CD4-positive, alpha-beta T cell (primary cell): ENCODE data around the gene FKBP7. TPM values are rescaled to one million over a fixed set of nuclear protein-coding genes. Genes with fewer than 3 reads are reported as not detected.

ENCODE experiments used
- ATAC-seq: fragments of 200-7000 bp; cut with Tn5 transposase; one replicate; pipeline ENCODE4 v1.10.0; 2022; ENCODE audit warnings: mild to moderate bottlenecking; ENCODE audit not compliant: poor library complexity
- CTCF ChIA-PET: fragments of 350-600 bp; sonication (Branson Sonifier 250); formaldehyde crosslinking; loops from one replicate; lab custom pipeline; 2021; ENCODE audit warnings: antibody characterized with exemption, inconsistent platforms; lab: Charles Lee
- POLR2A ChIA-PET: fragments of 350-600 bp; sonication (Branson Sonifier 250); formaldehyde crosslinking; loops from one replicate; lab custom pipeline; 2021; ENCODE audit warnings: antibody characterized with exemption, inconsistent platforms; lab: Charles Lee
- DNase-seq, 14 experiments: peaks; one replicate each; pipeline ENCODE4 v3.0.0-alpha.2; 2013 to 2020; ENCODE audit warnings: mixed read lengths in 2 of 14
- H3K27ac ChIP-seq, 2 donors: one replicate each; pipeline versions ENCODE4 v1.5.1 to v1.7.0; 2013; ENCODE audit warnings: low read length in 2 of 2, low read depth in 1 of 2, mild to moderate bottlenecking in 1 of 2
- H3K27me3 ChIP-seq, 2 experiments: 1 replicate in 1 of 2; 2 replicates in 1 of 2; pipeline versions ENCODE4 v1.6.1 to v1.7.0; 2013; ENCODE audit warnings: low read length in 2 of 2, control low read depth in 1 of 2, mild to moderate bottlenecking in 1 of 2, moderate library complexity in 1 of 2; ENCODE audit not compliant: insufficient read depth in 2 of 2, control insufficient read depth in 1 of 2
- H3K36me3 ChIP-seq: one replicate; pipeline ENCODE4 v1.6.1; 2013; ENCODE audit warnings: low read length, control low read depth; ENCODE audit not compliant: insufficient read depth
- H3K4me1 ChIP-seq: one replicate; pipeline ENCODE4 v1.6.1; 2013; ENCODE audit warnings: low read length, control low read depth; ENCODE audit not compliant: insufficient read depth
- H3K4me3 ChIP-seq: one replicate; pipeline ENCODE4 v1.5.1; 2013; ENCODE audit warnings: mild to moderate bottlenecking, low read length, moderate library complexity
- H3K9me3 ChIP-seq, 2 experiments: 1 replicate in 1 of 2; 2 replicates in 1 of 2; pipeline versions ENCODE4 v1.6.1 to v1.7.0; 2013; ENCODE audit warnings: low read length in 2 of 2, mild to moderate bottlenecking in 2 of 2, control low read depth in 1 of 2, moderate library complexity in 1 of 2; ENCODE audit not compliant: control insufficient read depth in 1 of 2, insufficient read depth in 1 of 2
- H3K27ac Mint-ChIP-seq: one replicate; pipeline ENCODE4 v1.8.0; 2020; ENCODE audit warnings: mixed read lengths
- H3K27me3 Mint-ChIP-seq: one replicate; pipeline ENCODE4 v1.8.0; 2021; ENCODE audit warnings: mixed read lengths
- H3K36me3 Mint-ChIP-seq: one replicate; pipeline ENCODE4 v1.8.0; 2021; ENCODE audit warnings: low read depth, mixed read lengths
- H3K4me1 Mint-ChIP-seq: one replicate; pipeline ENCODE4 v1.8.0; 2021; ENCODE audit warnings: low read depth, mixed read lengths
- H3K4me3 Mint-ChIP-seq: one replicate; pipeline ENCODE4 v1.8.0; 2020; ENCODE audit warnings: mild to moderate bottlenecking, mixed read lengths
- H3K9me3 Mint-ChIP-seq: one replicate; pipeline ENCODE4 v1.8.0; 2020; ENCODE audit warnings: mixed read lengths
- intact Hi-C, 2 experiments: fragments of 100-400 bp; cut with DNase I in 1 of 2; cut with micrococcal nuclease in 1 of 2; formaldehyde crosslinking; loops; one replicate each; pipeline versions ENCODE4 v1.15.1 to v1.9.0; 2023 to 2025; cut with DNase I, micrococcal nuclease
- total RNA-seq, 174 experiments: library from RNA in 2 of 174; stranded (reverse) in 2 of 174; gene quantifications; one replicate each; pipeline ENCODE4 v1.2.3 and lab custom pipeline; 2021 to 2026
- TF ChIP-seq, protein P1 (sequence below): fragments of 200-600 bp; IDR thresholded peaks from one replicate; pipeline ENCODE4 v1.8.0; 2022; ENCODE audit warnings: antibody characterized with exemption, mild to moderate bottlenecking

The FKBP7 gene
- total RNA-seq, 2 experiments from 2014 or later: 0.25 to 0.55 TPM

DNA sequence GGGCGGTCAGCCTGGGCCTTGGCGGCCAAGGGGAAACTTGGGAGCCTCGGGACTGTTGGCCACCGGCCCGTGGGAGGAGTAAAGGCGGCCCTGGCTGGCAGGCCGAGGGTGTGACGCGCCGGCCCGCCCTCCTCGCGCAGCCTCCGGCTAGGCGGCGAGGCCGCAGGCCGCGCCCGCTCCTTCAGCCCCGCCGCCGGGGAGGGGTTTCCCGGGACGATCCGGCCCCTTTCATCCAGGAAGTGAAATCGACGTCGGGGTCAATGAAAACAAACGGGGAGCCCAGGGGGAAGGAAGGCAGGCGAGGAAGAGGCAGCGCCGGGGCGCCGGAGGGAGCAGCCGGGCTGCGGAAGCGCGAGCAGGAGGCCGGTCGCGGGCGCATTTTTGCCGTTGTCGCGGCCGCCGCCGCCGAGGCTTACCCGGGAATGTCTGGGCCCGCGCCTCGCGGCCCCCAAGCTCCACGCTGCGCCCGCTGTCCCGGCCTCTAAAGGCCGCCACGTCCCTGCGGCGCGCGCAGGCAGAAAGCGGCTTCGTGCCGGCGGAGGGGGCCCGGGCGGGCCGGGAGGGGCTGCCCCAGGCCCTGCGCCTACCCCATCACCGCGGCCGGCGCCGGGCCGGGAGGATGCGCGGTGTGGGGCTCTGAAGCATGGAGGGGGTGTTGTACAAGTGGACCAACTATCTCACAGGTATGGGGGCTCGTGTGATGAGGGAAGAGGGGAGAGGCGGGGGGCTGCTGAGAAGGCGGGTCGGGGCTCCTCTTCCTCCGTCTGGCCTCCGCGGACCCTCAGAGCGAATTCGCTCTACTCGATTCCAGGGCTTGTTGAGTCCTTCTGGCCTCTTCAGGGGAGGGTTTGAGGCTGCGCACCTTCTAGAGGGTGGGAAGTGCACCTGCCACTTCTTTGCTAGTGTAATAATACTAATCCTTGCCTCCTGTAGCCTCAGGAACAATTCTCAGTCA, 2.1 kb upstream of the FKBP7 start, which contains the start of gene PLEKHA3:
PLEKHA3 (plus strand) TSS at position 231 of the 955 bp plus-strand sequence; CDS start at position 644, 413 bp downstream.
- Mint-ChIP-seq H3K36me3 (peaks cover 13% of the 10 kb centered on the region), H3K27me3 (no peaks in the 10 kb centered on the region), H3K4me3 (peak within 1 kb of the TSS; percentile 99), H3K9me3 (no peaks in the 10 kb centered on the region), H3K4me1 (peaks cover 63% of the 10 kb centered on the region), H3K27ac (peak within 1 kb of the TSS; percentile 91)
- Histone ChIP-seq H3K4me1 (peaks cover 49% of the 10 kb centered on the region), H3K9me3 (no peaks in the 10 kb centered on the region), H3K36me3 (no peaks in the 10 kb centered on the region), H3K27me3 (no peaks in the 10 kb centered on the region), H3K4me3 (peak within 1 kb of the TSS; percentile 74), H3K27ac (peak within 1 kb of the TSS; percentile 76 to 83)
- CTCF ChIA-PET: interaction anchor here (0.7 to 2.3 kb wide), 3 partner anchors 30 to 49 kb away, joined by 3 to 10 read pairs (median 3); partner anchors contain the start of genes PJVK and PRKRA
- POLR2A ChIA-PET: interaction anchor here (0.5 to 3.2 kb wide), 4 partner anchors 30 to 782 kb away, joined by 3 to 38 read pairs (median 4); partner anchors contain the start of genes PJVK and PRKRA
- ATAC-seq (peak; percentile 35), DNase-seq (peak; percentile 33 to 91 (median 70))
- TF ChIP-seq, protein P1, sequence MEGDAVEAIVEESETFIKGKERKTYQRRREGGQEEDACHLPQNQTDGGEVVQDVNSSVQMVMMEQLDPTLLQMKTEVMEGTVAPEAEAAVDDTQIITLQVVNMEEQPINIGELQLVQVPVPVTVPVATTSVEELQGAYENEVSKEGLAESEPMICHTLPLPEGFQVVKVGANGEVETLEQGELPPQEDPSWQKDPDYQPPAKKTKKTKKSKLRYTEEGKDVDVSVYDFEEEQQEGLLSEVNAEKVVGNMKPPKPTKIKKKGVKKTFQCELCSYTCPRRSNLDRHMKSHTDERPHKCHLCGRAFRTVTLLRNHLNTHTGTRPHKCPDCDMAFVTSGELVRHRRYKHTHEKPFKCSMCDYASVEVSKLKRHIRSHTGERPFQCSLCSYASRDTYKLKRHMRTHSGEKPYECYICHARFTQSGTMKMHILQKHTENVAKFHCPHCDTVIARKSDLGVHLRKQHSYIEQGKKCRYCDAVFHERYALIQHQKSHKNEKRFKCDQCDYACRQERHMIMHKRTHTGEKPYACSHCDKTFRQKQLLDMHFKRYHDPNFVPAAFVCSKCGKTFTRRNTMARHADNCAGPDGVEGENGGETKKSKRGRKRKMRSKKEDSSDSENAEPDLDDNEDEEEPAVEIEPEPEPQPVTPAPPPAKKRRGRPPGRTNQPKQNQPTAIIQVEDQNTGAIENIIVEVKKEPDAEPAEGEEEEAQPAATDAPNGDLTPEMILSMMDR: no peak
- intact Hi-C loops: loop anchor here in 1 of 2 experiments (5.0 kb wide), 1 partner anchor 42 kb away; no protein-coding TSS in a partner anchor

DNA sequence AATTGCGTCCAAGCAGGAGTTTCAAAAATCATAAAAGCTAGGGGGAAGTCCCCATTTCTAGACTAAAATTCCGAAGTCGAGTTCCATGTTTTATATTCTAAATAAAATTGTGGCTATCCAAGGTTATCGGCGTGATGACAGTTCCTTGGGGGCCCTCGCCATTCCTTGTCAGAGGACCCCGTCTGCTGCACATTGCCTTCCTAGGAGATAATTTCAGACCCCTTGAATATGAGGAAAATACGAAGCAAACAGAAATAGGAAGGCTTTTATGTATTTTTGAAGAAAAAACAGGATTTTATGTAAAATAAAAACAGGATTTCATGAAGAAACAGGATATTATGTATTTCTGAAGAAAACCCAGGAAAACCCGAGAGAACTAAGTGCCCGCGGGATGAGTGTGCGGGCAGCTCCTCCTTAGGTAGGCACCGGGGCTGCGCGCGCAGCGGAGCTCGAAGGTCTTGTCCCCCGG, 1.4 kb upstream of the FKBP7 start:
- Mint-ChIP-seq H3K4me3 (peak overlapping the region; percentile 96), H3K27ac (peak overlapping the region; percentile 91), H3K9me3 (no peaks in the 10 kb centered on the region), H3K36me3 (peaks cover 10% of the 10 kb centered on the region), H3K4me1 (peaks cover 57% of the 10 kb centered on the region), H3K27me3 (no peaks in the 10 kb centered on the region)
- no peak for ATAC-seq
- Histone ChIP-seq H3K4me3 (peak overlapping the region; percentile 74), H3K9me3 (no peaks in the 10 kb centered on the region), H3K27ac (peak overlapping the region; percentile 43 to 74), H3K4me1 (peaks cover 49% of the 10 kb centered on the region), H3K27me3 (no peaks in the 10 kb centered on the region), H3K36me3 (no peaks in the 10 kb centered on the region)
- DNase-seq: no peak
- POLR2A ChIA-PET: interaction anchor here (0.5 to 3.2 kb wide), 5 partner anchors 14 to 783 kb away, joined by 3 to 38 read pairs (median 3); partner anchors contain the start of genes PJVK and PRKRA
- intact Hi-C loops: loop anchor here (2.0 to 5.0 kb wide), 3 partner anchors 29 to 43 kb away; partner anchors contain the start of genes PJVK (in 1 of the 2) and PRKRA (in 1 of the 2)
- TF ChIP-seq, protein P1: no peak
- CTCF ChIA-PET: interaction anchor here (1.5 to 2.3 kb wide), 2 partner anchors 29 to 37 kb away, joined by 3 to 10 read pairs; partner anchors contain the start of genes PJVK and PRKRA

DNA sequence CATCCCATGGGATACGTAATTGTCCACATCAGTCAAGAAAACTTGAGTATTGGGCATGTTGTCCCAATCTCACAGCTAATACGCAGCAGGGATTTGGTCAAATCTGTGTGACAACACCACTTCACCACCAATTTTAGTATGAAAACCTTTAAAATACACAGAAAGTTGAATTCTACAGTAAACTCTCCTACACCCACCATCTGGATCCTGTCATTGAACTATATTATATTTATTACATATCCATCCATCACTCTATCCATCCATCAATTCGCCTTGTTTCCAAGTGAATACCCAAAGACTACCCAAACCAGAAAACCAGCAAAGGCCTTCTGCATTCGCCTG, 846 bp upstream of the FKBP7 start:
- H3K4me1 ChIP-seq: peaks cover 44% of the 10 kb centered on the region
- Mint-ChIP-seq H3K4me1 (peaks cover 52% of the 10 kb centered on the region), H3K9me3 (no peaks in the 10 kb centered on the region), H3K36me3 (peaks cover 10% of the 10 kb centered on the region), H3K27ac (peak overlapping the region; percentile 91), H3K4me3 (peak overlapping the region; percentile 96), H3K27me3 (no peaks in the 10 kb centered on the region)
- ChIA-PET POLR2A (interaction anchor here (0.9 to 3.2 kb wide), 4 partner anchors 14 to 44 kb away, joined by 3 to 38 read pairs (median 4); partner anchors contain the start of genes PJVK and PRKRA), CTCF (interaction anchor here (1.5 to 2.3 kb wide), 2 partner anchors 28 to 37 kb away, joined by 3 to 10 read pairs; partner anchors contain the start of genes PJVK and PRKRA)
- H3K9me3 ChIP-seq: no peaks in the 10 kb centered on the region
- ATAC-seq (no peak), DNase-seq (peak in 1 of 14 experiments; percentile 22)
- TF ChIP-seq, protein P1: no peak
- peak overlapping the region; percentile 76 to 83 for H3K27ac ChIP-seq
- intact Hi-C loops: loop anchor here in 1 of 2 experiments (2.0 kb wide), 2 partner anchors 28 to 44 kb away; partner anchors contain the start of genes PJVK and PRKRA
- peak overlapping the region; percentile 66 for H3K4me3 ChIP-seq
- H3K36me3 ChIP-seq: no peaks in the 10 kb centered on the region
- H3K27me3 ChIP-seq: no peaks in the 10 kb centered on the region
